GM04504 (cell line): Measurements from ENCODE around the gene THOP1.

Source experiments
- DNase-seq: peaks from one replicate; pipeline ENCODE4 v3.0.0-alpha.2; 2012; ENCODE audit warnings: low read depth

Gene THOP1

DNA sequence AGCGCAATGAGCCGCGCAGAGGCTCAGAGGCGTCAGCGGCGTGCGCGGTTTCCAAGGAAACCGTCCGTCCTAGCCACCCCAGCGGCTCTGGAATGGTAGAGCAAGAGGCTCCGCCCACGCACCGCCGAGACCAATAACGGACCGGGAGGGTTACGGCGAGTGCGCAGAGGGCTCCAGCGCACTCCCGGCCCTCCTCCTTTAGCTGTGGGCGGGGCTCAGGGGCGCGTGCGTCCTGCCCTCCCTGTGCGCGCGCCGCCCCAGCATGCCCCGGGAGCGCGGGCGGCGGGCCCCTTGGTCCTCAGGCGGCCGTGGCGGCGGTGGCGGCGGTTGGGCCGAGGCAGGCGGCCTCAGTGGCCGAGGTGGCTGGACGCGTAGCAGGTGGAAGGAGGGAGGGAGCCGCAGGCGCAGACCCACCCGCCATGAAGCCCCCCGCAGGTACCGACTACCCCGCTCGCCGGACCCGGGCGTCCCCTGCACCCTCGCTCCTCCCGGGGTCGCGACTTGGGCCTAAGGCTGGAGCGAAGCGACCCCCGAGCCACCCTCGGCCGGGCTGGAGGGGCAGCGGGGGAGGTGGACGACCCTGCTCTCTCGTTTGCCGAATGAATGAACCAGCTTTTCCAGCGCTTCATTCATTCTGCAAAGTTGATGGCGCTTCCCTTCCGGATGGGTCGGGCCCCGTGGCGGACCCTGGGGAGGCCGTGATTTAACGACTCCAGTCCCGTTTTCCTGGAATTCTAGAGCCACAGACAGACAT is at the start of gene THOP1:
TSS of gene THOP1 (plus strand) at position 260 of the 754 bp plus-strand sequence. CDS start at position 420, 160 bp downstream.
- peak; percentile 98 for DNase-seq

DNA sequence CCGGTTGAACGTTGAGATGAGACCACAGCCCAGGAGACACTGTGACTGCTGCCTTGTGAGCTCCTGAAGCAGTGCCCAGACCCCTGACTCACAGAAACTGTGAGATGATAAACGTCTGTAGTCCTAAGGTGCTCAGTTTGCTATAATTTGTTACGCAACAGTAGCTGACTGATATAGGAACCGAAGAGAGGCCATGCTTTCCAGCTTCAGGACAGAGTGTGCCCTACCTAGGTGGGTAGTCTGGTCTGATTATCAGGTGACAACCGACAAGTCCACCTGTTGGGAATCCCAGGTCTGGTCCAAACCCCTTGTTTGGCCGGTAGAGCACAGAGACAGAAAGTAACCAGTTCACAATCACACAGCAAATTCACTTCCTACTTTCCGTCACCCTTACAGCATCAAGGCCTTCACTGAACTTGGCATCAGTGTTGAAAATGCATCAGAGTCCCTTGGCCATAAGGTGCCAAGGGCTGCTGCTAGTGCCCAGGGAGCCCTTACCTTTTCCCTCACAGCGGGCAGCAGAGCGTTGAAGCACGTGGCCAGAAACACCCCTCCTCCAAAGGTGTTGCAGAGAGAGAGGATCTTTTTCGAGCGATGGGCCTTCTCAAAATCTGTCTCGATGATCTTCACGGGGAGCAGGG is 48.6 kb upstream of the THOP1 start:
- no peak for DNase-seq

DNA sequence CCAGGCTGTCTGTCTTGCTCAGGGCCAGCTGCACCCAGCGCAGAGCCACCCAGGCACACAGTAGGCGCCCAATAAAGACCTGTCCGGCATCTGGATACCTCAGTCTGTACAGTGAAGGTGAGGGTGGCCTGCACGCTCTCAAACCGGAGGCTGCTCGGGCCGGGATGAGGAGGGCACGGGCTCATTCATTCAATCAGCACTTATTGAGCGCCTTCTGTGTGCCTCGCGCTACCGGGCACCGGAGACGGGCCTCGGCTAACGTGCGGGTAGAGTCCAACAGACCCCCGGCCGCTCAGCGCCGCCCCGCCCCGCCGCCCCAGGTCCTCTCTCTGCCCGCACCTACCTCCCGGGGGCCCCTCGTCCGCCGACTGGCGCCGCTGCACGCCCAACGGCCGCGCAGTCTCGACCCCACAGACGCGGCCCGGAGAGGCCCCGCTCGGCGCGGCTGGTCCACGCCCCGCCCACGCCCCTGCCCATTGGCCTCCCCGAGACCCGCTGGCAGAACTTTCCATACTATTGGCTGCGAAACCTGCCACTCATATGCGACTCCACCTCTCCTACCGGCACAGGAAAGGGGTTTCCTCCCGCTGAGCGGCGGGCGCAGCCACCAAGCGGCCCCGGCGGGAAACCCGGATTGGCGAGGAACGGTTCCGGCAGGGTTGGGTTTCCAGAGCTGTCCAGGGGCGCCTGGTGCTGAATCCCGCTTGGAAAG is 45.5 kb upstream of the THOP1 start, which contains the start of gene SLC39A3:
TSS of gene SLC39A3 (minus strand) at position 416 of the 712 bp plus-strand sequence. CDS start 2,760 bp downstream, outside the sequence.
- peak; percentile 96 for DNase-seq

DNA sequence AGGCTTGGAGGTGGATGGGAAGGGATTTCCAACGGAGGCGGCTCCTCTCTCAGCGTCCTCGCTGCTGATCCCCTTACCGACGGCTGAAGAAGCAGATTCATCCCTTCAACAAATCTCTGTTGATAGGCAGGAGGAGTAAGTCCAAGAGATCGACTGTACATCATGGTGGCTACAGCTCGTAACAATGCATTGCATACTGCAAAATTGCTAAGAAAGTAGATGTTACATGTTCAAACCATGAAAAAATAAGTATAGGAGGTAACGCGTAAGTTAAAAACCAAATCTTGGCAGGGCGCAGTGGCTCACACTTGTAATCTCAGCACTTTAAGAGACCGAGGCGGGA is 45.0 kb upstream of the THOP1 start:
- DNase-seq: no peak

DNA sequence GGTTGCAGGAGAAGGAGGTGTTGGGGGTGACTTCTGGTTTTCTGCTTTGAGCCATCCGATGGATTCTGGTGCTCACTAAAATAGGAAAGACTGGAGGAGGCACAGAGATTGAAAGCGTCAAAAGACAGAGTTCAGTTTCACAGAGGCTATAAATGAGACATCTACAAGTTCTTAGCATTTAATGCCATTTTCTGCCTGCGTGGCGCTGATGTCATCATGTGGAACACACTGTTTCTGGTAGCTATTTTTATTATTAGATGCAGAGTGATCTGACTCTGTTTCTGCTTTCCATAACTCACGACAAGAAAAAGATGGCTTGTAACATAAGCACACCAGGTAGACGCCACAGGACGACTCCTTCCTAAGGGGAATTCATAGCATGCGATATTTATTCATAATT is 42.2 kb upstream of the THOP1 start:
- DNase-seq: no peak

DNA sequence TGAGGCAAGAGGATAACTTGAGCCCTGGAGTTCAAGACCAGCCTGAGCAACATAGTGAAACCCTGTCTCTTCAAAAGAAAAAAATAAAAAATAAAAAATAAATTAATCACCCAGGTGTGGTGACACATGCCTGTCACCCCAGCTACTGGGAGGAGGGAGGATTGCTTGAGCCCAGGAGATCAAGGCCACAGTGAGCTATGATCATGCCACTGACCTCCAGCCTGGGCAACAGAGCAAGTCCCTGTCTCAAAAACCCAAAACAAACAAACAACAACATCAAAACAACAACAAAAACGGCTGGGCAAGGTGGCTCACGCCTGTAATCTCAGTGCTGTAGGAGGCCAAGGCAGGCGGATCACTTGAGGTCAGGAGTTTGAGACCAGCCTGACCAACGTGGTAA is 41.2 kb upstream of the THOP1 start:
- no peak for DNase-seq

DNA sequence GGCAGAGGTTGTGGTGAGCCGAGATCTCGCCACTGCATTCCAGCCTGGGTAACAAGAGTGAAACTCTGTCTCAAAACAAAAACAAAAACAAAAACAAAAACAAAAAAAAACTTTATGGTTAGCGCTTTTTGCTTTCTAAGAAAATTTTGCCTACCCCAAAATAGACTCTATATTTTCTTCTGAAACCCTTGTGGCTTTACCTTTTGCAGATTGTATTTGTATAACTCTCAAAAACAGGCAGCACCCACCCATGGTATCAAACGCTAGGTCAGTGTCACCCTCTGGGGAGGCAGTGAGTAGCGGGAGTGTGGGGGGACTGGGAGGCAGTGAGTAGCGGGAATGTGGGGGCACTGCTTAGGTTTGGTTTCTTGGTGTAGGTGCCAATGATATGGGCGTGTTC is 38.0 kb upstream of the THOP1 start:
- no peak for DNase-seq

DNA sequence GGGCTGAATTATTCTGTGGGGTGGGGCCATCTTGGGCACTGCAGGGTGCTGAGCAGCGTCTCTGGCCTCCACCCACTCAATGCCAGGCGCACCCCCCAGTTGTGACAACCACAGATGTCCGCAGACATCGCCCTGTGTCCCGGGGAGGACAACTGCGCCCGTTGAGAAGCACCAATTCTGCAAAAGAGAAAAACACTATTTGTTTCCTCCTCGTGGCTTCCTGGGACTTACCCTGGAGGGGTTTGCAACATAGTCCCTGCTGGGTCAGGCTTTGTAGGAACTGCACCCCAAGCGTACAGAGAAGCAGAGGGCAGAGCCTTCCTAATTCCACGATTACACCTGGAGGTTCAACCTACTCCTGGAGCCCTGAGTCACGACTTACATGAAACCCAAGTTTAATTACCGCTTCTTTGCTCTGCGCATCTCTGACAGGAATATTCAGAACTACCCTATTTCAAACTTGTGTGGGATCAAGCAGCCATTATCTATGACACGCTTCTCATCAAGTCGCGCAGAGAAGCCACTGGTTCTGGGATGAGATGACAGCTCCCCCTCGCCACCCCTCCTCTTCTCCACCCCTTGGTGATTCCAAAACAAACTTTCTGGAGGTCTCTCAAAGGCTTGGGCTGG is 34.4 kb upstream of the THOP1 start:
- no peak for DNase-seq

DNA sequence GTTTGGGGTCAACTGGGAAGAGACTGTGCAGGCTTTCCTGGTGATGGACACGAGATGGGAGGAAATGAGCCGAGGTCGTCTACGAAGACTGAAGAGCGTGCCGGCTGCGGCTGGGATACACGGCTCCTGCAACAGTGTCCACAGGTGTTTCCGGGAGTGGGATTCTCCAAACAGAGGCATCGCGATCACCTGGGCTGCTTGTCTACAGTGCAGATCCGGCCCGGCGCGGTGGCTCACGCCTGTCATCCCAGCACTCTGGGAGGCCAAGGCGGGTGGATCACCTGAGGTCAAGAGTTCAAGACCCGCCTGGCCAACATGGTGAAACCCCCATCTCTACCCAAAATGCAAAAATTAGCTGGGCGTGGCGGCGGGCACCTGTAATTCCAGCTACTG is 33.9 kb upstream of the THOP1 start:
- DNase-seq: no peak

DNA sequence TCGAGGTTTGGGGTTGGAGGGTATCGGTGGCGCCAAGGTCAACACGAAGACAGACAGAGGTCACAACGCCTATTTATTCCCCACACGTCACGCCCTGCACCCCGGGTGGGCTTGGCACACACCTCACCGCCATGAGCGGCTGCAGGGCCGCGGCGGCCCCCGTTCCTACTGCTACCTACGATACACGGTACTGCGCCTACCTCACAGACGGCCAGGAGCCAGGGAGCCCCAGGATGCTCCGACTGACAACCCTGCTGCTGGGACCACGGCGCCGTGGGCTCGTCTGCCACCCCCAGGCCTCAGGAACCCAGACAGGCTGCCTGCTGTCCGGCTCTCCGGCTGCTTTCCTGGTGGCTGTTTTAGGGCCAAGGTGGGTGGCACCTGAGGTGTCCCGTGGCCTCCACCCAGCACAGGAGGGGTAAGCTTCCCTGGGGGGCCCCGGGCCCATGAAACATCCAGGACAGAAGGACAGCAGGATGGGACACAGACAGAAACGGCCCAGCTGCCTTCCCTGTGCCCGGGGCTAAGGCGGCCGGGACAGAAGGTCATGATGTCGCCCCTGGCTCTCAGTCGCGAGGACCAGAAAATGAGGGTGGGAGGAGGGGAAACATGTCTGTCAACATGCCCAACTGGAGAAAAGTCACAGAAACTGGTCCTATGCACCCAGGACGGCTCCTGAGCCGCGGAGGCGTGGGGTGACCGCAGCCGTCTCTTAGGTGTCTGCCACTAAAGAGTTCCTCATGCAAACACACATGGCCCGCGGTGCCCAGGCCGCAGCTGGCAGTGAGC is 30.4 kb upstream of the THOP1 start:
- no peak for DNase-seq

DNA sequence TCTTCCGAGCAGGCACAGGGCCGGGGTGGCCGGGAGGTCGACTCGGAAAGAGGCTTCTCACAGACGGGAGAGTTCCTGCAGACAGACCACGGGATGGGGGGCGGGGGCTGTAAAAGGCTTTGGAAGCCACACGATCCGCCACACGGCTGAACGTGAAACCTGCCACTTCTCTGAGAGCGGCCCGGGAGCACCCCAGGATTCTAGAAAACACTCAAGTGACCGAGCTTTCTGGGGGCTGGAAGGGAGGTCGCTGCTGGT is 29.9 kb upstream of the THOP1 start:
- DNase-seq: no peak

DNA sequence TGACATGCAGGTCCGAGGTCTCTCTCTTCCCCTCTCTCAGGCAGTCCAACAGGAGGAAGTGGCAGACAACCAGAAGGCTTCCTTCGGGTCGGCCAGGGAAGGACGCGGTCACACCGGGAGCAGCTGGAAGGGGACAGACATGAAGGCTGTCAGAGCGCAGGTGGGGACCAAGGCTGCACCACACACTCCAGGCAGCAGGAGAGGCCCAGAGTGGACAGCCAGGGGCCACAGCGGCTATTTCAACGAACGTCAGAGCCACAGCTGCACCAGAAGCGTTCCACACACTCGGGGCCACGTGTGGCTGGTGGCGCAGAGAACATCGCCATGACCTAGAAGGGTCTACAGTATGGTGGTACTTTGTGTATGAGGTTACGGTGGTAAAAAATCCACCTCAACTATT is 29.5 kb upstream of the THOP1 start:
- DNase-seq: no peak

DNA sequence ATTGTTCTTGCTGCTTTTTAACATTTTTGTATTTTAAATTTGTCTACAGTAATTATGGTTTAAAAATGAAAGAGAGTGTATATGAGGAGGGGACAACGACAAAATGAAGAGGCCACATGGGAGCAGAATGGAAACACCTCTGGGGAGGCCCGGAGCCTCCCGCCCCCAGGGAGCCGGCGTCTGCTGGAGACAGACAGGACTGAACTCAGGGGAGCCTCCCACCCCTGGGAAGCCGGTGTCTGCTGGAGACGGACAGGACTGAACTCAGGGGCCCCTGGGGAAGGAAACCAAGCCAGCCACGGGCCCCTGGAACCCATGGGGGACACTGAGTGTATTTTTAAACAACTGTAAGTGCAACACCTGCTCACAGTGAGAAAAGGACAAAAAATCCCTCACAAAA is 28.8 kb upstream of the THOP1 start:
- DNase-seq: no peak

DNA sequence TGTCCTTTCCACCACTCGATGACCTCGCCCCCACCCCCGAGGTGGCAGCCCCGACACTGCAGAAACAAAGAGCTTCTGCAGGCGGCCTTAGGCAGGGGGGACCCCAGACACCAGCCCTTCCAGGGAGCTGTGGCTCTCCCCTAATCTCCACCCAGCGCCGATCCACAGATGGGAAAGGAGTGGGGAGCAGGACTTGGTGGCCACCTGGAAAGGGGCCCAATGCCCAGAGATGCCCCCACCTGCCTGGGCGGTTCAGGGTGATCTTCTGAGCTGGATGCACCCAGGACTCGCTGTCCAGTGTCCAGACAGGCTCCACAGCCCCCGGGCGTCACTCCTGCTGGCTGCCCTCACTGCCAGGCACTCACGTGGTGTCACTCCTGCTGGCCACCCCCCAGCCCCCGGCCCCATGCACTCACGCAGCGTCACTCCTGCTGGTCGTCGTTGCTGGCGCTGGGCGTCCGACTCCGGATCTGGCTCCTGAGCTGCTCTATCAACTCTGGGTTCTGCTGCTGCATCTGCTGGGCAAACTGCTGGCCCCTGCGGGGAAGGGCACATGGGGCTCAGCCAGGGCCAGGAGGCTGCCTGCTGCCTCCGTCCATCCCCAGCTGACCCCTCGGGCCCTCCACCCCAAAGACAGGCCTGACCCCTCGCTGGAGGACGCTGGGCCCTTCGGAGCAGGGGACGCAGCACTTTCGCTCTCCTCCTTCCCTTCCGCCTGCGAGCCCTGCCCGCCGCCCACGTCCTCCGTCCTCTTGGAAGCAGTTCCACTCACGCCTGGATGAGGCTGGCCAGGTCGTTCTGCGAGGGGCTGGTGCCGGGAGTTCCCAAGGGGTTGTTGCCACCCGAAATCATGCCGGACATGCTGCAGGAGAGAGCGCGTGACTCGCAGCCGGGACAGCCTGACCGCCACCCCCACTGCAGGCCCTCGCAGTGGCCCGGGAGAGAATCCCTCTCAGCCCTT is 28.1 kb upstream of the THOP1 start:
- no peak for DNase-seq

DNA sequence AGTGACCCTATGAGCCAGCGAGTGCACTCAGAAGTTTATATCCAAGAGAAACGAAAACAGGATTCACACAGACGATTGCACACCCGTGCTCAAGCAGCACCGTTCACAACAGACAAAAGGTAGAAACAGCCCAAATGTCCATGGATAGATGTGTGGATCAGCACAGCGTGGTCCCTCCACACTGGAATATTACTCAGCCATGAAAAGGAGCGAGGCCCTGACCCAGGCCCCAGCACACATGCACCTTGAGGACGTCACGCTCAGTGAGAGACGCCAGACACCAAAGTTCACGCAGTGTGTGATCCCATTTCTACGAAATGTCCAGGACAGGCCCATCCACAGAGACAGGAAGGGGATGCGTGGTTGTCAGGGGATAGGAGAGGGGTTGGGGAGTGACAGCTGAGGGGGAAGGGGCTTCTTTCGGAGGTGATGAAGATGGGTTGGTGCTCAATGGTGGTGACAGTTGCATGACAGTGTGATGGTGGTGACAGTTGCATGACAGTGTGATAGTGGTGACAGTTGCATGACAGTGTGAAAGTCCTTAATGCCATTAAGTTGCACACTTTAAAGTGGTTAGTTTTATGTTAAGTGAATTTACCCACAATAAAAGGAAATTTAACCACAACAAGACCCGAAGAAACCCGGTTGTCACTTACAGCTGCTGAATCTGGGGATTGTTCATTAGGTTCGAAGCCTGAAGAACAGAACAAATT is 26.5 kb upstream of the THOP1 start:
- no peak for DNase-seq

DNA sequence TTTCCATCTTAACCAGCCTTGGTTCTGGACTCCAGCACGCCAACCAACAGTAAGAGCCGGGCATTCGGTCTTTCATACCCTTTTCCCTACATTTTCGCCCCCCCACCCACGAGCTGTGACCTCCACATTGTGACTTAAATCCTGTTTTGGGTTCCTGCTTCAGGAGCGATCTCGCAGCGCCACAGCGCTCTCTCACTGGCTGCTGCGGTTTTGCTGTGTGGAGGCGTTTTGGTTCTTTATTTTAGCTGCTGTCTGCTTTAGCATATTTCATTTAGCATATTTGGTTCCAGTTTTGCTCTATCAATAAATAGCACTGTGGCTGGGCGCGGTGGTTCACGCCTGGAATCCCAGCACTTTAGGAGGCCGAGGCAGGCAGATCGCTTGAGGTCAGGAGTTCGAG is 25.9 kb upstream of the THOP1 start:
- DNase-seq: no peak

DNA sequence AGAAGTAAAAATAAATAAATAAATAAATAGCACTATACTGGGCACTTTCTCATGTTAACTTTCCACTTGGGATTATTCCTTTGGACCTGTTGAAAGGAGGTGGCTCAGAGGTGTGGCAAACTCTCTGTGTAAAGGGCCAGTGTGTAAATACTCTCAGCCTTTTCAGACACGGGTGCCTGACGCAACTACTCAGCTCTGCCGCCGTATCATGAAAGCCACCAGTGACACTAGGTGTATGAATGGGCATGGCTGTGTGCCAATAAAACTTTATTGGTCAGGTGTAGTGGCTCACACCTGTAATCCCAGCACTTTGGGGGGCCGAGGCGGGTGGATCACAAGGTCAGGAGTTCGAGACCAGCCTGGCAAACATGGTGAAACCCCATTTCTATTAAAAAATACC is 25.3 kb upstream of the THOP1 start:
- no peak for DNase-seq

DNA sequence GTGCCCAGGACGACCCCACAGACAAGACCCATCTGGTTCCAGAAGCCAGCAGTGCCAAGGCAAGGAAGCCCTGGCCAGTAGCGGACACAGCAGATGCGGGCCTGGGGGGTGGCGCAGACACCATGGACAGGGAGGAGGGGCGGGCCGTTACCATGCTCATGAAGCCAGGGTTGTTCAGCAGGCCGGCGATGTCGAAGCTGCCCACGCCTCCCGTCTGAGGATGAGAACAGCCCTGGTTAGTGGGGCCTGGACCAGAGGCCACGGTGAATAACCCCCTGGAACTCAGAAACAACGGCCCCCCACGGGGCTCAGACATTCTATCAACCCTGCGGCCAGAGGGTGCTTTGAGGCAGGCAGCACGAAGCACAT is 24.0 kb upstream of the THOP1 start:
- DNase-seq: no peak

DNA sequence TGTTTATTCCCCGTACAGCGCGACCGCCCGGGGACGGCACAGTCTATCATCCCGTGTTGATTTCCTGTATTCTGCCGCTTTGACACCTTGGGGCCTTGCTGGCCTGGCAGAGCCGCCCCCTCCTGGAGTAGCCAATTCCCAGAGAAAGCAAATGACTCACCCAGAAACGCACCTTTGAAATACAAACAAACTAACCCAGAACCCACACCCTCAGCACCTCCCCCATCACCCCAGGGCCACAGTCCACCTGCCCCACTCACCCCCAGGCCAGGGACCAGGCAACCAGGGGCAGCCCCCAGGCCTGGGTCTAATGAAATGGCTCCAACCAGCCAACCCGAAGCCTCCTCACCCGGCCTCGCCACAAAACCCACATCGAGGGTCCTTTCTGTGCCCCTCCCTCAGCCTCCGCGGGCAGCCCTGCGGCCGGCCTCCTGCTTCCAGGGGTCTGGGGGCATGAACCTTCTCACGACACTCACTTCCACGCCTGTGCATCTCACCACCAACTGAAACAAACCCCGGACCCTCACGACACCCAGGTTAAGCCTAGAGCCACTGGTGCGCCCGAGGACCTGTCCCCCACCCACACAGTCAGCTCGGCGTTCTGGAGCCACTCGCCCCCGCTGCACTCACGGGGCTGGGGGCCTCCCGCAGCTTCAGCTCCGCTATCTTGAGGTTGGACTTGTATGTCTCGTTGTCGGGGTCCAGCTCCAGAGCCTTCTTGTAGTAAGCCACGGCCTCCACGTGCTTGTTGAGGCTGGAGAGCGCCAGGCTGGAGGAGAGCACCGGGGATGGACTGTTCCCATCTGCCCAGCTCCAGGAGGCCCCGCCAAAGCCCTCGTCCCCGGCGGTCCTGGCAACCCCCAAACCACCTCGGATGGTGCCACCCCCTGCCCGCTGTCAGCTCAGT is 23.2 kb upstream of the THOP1 start:
- no peak for DNase-seq
